Kidney epithelial cell (primary cell): ENCODE results near the gene TAGLN. TPM values are rescaled to one million over a fixed set of nuclear protein-coding genes. Genes with fewer than 3 reads are reported as not detected.

ENCODE experiments used
- DNase-seq: peaks from one replicate; pipeline ENCODE4 v3.0.0-alpha.2; 2010; ENCODE audit warnings: low read depth
- H3K27me3 ChIP-seq: 2 replicates; pipeline ENCODE4 v1.6.0; 2011; ENCODE audit warnings: low read length; ENCODE audit not compliant: control insufficient read depth, insufficient read depth
- H3K36me3 ChIP-seq: 2 replicates; pipeline ENCODE4 v1.5.1; 2011; ENCODE audit warnings: low read length; ENCODE audit not compliant: control insufficient read depth, insufficient read depth
- H3K4me3 ChIP-seq: 2 replicates; pipeline ENCODE4 v1.5.1; 2011; ENCODE audit warnings: low read depth, mild to moderate bottlenecking, control low read depth, low read length
- total RNA-seq: library from RNA; depleted of rRNA; stranded (reverse); fragments of >200 nt; gene quantifications from 2 replicates; pipeline ENCODE4 v1.2.3, GENCODE V29; 2015
- TF ChIP-seq, protein P1 (sequence below): IDR thresholded peaks from 2 replicates; pipeline ENCODE4 v1.5.1; 2011; ENCODE audit warnings: mild to moderate bottlenecking, moderate library complexity, low read length, control low read depth, inconsistent platforms; ENCODE audit not compliant: insufficient read depth, poor library complexity, severe bottlenecking

Gene TAGLN
- total RNA-seq = 1,785 and 1,816 TPM in 2 replicates

DNA sequence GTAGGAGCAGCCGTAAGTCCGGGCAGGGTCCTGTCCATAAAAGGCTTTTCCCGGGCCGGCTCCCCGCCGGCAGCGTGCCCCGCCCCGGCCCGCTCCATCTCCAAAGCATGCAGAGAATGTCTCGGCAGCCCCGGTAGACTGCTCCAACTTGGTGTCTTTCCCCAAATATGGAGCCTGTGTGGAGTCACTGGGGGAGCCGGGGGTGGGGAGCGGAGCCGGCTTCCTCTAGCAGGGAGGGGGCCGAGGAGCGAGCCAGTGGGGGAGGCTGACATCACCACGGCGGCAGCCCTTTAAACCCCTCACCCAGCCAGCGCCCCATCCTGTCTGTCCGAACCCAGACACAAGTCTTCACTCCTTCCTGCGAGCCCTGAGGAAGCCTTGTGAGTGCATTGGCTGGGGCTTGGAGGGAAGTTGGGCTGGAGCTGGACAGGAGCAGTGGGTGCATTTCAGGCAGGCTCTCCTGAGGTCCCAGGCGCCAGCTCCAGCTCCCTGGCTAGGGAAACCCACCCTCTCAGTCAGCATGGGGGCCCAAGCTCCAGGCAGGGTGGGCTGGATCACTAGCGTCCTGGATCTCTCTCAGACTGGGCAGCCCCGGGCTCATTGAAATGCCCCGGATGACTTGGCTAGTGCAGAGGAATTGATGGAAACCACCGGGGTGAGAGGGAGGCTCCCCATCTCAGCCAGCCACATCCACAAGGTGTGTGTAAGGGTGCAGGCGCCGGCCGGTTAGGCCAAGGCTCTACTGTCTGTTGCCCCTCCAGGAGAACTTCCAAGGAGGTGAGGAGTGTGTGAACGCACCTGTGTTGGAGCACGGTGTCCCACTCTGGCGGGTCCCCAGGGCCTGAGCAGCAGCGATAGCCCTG, at the start of gene TAGLN:
TAGLN (plus strand) TSS at position 318 of the 863 bp plus-strand sequence. CDS start 3,644 bp downstream, outside the sequence.
- H3K27me3 ChIP-seq = no peaks in the 10 kb centered on the region
- peak within 1 kb of the TSS; percentile 23 for H3K4me3 ChIP-seq
- no peaks in the 10 kb centered on the region for H3K36me3 ChIP-seq
- TF ChIP-seq, protein P1, sequence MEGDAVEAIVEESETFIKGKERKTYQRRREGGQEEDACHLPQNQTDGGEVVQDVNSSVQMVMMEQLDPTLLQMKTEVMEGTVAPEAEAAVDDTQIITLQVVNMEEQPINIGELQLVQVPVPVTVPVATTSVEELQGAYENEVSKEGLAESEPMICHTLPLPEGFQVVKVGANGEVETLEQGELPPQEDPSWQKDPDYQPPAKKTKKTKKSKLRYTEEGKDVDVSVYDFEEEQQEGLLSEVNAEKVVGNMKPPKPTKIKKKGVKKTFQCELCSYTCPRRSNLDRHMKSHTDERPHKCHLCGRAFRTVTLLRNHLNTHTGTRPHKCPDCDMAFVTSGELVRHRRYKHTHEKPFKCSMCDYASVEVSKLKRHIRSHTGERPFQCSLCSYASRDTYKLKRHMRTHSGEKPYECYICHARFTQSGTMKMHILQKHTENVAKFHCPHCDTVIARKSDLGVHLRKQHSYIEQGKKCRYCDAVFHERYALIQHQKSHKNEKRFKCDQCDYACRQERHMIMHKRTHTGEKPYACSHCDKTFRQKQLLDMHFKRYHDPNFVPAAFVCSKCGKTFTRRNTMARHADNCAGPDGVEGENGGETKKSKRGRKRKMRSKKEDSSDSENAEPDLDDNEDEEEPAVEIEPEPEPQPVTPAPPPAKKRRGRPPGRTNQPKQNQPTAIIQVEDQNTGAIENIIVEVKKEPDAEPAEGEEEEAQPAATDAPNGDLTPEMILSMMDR = no peak
- peak; percentile 69 for DNase-seq

DNA sequence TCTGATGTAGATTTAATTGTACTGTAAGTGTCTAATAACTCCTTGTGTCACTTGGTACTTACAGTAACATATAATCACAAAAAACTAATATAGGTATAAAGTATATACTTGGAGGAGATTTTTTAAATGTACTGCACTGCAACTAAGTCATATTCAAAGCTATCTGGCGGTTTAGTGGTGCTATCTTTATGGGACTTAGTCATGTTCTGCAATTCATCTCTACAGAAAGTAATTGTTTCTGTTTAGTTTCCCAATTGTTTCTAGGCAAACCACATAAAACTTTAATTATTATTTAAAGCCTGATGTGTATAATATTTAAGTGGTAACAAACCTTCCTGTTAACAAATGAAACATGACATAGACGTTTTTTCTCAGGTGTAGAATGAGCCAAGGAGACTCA, 47.1 kb upstream of the TAGLN start:
- Histone ChIP-seq H3K27me3 (no peaks in the 10 kb centered on the region), H3K4me3 (no peak overlapping the region), H3K36me3 (peaks cover 2% of the 10 kb centered on the region)
- TF ChIP-seq, protein P1 = no peak
- no peak for DNase-seq

DNA sequence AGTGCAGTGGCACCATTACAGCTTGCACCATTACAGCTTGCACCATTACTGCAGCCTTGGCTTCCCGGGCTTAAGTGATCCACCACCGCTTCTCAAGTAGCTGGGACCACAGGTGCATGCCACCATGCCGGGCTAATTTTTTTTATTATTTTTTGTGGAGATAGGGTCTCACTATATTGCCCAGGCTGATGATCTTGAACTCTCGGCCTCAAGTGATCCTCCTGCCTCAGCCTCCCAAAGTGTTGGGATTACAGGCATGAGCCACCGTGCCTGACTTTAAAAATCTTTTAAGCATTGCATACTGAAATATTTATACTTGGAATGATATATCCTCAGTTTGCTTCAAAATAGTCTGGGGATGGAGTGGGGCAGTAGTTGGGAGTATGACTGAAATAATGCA, 44.7 kb upstream of the TAGLN start:
- Histone ChIP-seq H3K4me3 (no peak overlapping the region), H3K27me3 (no peaks in the 10 kb centered on the region), H3K36me3 (peaks cover 2% of the 10 kb centered on the region)
- DNase-seq = no peak
- TF ChIP-seq, protein P1 = no peak

DNA sequence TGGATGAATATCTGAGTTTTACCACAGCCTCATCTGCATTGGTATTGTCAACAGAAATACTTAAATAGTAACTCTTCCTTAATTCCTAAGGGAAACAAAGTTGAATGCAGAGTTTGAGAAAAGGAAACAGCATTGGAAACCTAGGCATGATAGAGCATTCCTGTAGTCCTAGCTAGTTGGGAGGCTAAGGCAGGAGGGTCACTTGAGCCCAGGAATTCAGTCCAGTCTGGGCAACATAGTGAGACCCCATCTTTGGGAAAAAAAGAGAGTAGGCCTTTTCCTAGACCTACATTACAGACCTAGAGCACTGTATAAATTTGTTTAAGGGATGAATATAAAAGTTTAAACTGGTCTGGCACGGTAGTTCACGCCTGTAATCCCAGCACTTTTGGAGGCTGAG, 41.7 kb upstream of the TAGLN start:
- TF ChIP-seq, protein P1 = no peak
- Histone ChIP-seq H3K36me3 (peaks cover 4% of the 10 kb centered on the region), H3K27me3 (no peaks in the 10 kb centered on the region), H3K4me3 (no peak overlapping the region)
- no peak for DNase-seq

DNA sequence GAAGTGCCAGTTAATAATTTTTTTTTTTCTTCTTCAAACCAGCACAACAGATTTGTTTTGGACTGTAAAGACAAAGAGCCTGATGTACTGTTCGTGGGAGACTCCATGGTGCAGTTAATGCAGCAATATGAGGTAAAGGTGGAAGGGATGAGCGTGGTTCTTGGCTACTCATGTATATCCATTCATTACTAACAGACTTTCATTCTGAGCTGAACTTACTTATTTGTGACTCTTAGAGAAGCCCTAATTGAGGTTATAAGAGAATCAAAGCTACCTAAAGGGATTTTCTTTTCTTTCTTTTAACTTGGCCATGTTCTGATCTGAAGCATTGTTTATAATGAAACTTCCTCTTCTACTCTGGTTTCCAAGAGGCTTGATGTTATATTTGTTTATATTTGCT, 39.3 kb upstream of the TAGLN start:
- peaks cover 1% of the 10 kb centered on the region for H3K36me3 ChIP-seq
- TF ChIP-seq, protein P1 = no peak

DNA sequence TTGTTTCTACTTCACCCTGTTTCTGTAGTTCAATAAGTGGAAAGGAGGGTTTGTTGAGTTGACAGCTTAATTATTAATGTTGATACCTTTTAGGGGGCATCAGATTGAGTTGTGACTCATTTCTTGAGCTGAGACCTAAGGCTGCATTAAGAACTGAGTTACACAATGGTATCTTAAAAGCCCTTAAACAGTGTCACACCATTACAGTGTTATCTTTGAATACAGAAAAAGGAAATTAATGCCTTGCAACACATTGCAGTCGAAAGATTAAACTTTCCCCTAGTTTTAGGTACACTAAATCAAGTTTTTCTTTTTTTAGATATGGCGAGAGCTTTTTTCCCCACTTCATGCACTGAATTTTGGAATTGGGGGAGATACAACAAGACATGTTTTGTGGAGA, 38.3 kb upstream of the TAGLN start:
- DNase-seq = no peak
- TF ChIP-seq, protein P1 = no peak
- peaks cover 1% of the 10 kb centered on the region for H3K36me3 ChIP-seq
- H3K4me3 ChIP-seq = no peak overlapping the region
- no peaks in the 10 kb centered on the region for H3K27me3 ChIP-seq

More for the DNA sequence above, 39.3 kb upstream of the TAGLN start:
- no peak for DNase-seq
- no peak overlapping the region for H3K4me3 ChIP-seq
- no peaks in the 10 kb centered on the region for H3K27me3 ChIP-seq
